Ramos (cell line): ENCODE data around the gene SSBP3.

Experiments used
- in situ Hi-C: fragments of 300-500 bp; cut with MboI; formaldehyde crosslinking; loops from one replicate; pipeline ENCODE4 v1.14.3; 2022; ENCODE audit warnings: low sequenced_read_pairs; ENCODE audit not compliant: unreplicated experiment

Gene SSBP3

GRCh38 chr1:54257876-54258275 lies 148.3 kb downstream of the SSBP3 start:
- in situ Hi-C loops: no loop called here

- in situ Hi-C loops: no loop called here
Measured at GRCh38 chr1:54257346-54257620, 148.9 kb downstream of the SSBP3 start.

- in situ Hi-C loops: no loop called here
Measured at GRCh38 chr1:54256522-54257345, 149.5 kb downstream of the SSBP3 start.

GRCh38 chr1:54255026-54255702 lies 151.0 kb downstream of the SSBP3 start:
- in situ Hi-C loops: no loop called here

GRCh38 chr1:54254055-54254454 lies 152.1 kb downstream of the SSBP3 start:
- in situ Hi-C loops: no loop called here

- in situ Hi-C loops: no loop called here
Measured at GRCh38 chr1:54253480-54253879, 152.7 kb downstream of the SSBP3 start.

- in situ Hi-C loops: no loop called here
Measured at GRCh38 chr1:54252371-54252936, 153.7 kb downstream of the SSBP3 start.

GRCh38 chr1:54250670-54251069 lies 155.5 kb downstream of the SSBP3 start:
- in situ Hi-C loops: no loop called here

- in situ Hi-C loops: no loop called here
Measured at GRCh38 chr1:54249819-54250435, 156.3 kb downstream of the SSBP3 start.

- in situ Hi-C loops: no loop called here
Measured at GRCh38 chr1:54248966-54249365, 157.2 kb downstream of the SSBP3 start.

- in situ Hi-C loops: no loop called here
Measured at GRCh38 chr1:54247863-54248515, 158.2 kb downstream of the SSBP3 start.

- in situ Hi-C loops: no loop called here
Measured at GRCh38 chr1:54246116-54246721, 160.0 kb downstream of the SSBP3 start.

GRCh38 chr1:54245501-54245900 lies 160.7 kb downstream of the SSBP3 start:
- in situ Hi-C loops: no loop called here

GRCh38 chr1:54244655-54245054 lies 161.5 kb downstream of the SSBP3 start:
- in situ Hi-C loops: no loop called here

- in situ Hi-C loops: no loop called here
Measured at GRCh38 chr1:54243022-54243421, 163.2 kb downstream of the SSBP3 start.

GRCh38 chr1:54241364-54241763 lies 164.8 kb downstream of the SSBP3 start:
- in situ Hi-C loops: no loop called here

GRCh38 chr1:54240741-54241335 lies 165.4 kb downstream of the SSBP3 start:
- in situ Hi-C loops: no loop called here

GRCh38 chr1:54239631-54240031 lies 166.6 kb downstream of the SSBP3 start:
- in situ Hi-C loops: no loop called here

- in situ Hi-C loops: no loop called here
Measured at GRCh38 chr1:54239035-54239383, 167.2 kb downstream of the SSBP3 start.
